ENCODE data around the gene COX4I2. TPM values are rescaled to one million over a fixed set of nuclear protein-coding genes. Genes with fewer than 3 reads are reported as not detected.

COX4I2 gene
- total RNA-seq, 1 donor from 2014 or later = 11.3 TPM

DNA sequence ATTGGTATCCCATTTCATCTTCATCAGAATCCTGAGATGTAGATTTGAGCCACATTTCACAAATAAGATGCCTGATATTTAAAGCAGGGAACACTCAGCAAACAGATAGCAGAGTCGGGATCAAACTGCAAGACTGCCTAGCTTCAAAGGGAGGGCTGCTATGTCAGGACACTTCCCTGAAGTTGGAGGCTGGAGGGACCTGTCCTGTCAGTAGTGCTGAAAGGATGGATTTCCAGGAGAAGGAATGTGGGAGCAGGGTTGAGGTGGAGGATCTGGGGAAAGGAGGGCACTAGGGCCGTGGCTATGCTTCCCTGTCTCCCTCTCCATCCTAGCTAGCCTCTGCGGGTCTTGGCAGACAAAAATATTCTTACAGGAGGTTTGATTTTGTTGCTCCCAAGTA is 32.2 kb downstream of the COX4I2 start:
- no peak for DNase-seq (ENCODE audit: low spot score)
- intact Hi-C loops (cut with DNase I) = loop anchor here (10.0 kb wide), 1 partner anchor 165 kb away; no protein-coding TSS in a partner anchor

DNA sequence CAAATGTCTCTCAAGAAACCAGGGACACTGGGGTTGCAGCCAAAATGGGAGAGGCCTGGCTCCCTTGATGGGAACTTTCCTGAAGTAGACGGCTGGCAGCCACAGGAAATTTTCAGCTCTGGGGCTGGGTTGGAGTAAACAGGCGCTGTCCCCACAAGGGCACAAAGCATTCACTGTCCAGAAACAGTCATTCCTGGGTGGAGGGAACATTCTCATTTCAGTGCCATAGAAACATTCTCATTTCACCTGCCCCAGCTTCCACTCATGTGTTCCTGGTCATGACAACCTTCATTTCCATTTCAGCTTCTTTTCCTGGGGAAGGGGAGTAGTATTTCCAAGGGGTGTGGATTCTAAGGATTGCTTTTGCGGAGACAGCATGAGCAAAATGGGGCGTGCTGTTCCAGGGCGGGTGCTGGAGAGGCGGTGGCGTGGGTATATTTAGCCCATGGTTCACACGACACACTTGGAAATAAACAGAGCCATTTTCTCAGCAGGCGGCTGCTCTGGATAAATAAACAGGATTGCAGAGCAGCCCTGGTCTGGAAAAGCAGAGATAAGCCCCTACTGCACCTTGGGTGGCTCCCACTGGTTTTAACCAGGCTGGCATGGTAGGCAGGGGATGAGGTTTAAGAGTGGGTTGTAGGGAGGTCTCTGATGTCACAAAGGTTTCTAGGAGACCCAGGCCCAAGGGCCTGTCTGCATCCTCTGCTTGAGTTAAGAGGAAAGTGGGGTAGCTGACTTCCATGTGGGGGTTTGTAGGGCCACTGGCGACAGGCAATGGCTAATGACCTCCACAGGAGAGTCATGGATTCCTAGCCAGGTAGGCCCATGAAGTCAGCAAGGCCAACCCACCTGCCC is 32.9 kb downstream of the COX4I2 start:
- DNase-seq (ENCODE audit: low spot score) = peak; percentile 82
- intact Hi-C loops (cut with DNase I) = no loop called here

DNA sequence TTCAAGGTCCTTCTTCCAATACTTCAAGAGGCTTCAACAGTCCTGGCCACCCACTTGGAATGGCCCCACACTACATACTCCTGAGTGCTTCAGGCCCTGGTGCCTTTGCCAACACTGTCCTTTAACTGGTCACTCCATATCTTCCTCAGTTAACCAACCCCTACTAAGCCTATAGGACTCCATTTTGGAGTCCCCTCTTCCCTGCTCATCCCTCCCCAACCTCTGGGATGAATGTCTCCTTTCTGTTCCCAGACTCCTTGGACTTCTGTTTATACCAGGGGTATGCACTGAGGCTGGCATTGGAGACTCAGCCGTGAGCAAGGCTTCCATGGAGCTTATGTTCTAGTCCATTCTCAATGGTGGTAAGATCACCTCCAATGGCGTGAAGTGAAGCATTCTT is 33.6 kb downstream of the COX4I2 start:
- intact Hi-C loops (cut with DNase I) = no loop called here

DNA sequence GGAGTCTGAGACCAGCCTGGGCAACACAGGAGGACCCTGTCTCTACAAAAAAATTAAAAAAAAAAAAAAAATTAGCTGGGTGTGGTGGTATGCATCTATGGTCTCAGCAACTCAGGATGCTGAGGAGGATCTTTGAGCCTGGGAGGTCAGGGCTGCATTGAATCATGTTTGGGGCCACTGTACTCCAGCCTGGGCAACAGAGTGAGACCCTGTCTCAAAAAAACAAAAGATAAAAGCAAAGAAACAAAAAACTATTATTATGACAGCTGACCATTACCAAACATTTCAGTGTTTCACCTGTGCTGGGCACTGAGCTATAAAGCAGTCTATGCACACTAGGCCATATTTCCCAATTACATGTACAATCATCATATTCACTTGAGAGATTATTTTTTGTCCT is 35.7 kb downstream of the COX4I2 start:
- intact Hi-C loops (cut with DNase I) = no loop called here
- DNase-seq (ENCODE audit: low spot score) = no peak

More for the DNA sequence above, 33.6 kb downstream of the COX4I2 start:
- DNase-seq (ENCODE audit: low spot score) = no peak

DNA sequence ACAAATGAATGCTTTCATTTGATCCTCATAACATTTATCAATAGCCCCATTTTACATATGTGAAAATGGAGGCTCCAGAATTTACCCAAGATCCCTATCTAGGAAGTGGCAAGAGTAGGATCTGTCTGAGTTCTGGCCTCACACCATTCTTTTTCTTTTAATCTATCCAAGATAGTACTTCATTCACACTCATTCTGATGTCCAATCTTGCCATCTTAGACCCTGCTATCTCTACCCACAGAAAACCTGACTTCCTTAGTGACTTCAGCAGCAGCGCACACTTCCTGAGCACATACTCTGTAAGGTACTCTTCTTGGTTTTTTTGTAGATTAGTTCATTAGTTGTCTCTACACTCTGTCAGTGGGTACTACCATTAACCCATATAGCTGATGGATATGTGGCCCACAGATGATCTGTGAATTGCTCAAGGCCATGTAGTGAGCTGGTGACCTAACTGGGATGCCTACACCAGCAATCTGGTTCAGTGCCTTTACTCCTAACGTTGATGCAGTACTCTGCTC is 36.3 kb downstream of the COX4I2 start:
- intact Hi-C loops (cut with DNase I) = no loop called here
- no peak for DNase-seq (ENCODE audit: low spot score)

DNA sequence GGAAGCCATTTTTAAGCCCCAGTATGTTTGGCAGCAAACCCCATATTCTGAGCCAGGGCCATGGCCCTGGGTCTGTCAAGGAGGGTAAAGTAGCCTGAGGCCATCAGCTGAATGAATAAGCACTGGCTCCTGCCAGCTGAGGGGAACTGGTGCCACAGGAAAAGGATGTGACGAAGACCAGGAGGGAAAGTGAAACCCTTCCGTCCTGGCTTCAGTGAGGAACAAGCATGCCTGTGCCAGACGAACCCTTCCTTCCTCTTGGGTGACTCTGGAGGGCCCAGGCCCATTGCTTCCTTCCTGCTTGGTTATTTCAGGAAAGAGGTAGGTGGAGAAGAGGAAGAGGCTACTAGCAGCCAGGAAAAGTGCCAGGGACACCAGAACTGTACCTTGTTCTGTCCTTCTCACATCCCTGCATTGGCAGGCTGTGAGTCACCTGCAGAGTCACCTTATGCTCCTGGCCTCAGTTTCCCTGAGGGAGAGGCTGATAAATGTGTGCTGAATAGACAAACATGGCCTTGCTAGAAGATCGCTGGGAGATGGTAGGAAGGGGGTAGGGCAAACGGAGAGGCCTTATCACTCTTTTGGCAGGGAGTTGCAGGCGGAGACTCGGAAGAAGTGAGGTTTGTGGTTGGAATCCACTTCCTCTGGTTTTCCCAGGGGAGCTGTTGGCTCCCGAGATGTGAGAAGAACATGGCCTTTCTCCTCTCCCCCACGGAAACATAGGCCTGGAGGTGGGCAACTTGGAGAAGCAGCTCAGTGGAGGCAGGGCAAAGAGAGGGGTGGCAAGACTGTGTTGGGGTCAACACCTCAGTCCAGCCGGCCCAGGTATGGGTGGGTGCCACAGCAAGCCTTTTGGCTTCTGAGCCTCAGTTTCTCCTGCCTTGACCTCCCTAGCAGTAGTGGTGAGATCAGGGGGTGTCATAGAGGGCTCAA is 37.4 kb downstream of the COX4I2 start:
- peak; percentile 91 for DNase-seq (ENCODE audit: low spot score)
- intact Hi-C loops (cut with DNase I) = no loop called here

DNA sequence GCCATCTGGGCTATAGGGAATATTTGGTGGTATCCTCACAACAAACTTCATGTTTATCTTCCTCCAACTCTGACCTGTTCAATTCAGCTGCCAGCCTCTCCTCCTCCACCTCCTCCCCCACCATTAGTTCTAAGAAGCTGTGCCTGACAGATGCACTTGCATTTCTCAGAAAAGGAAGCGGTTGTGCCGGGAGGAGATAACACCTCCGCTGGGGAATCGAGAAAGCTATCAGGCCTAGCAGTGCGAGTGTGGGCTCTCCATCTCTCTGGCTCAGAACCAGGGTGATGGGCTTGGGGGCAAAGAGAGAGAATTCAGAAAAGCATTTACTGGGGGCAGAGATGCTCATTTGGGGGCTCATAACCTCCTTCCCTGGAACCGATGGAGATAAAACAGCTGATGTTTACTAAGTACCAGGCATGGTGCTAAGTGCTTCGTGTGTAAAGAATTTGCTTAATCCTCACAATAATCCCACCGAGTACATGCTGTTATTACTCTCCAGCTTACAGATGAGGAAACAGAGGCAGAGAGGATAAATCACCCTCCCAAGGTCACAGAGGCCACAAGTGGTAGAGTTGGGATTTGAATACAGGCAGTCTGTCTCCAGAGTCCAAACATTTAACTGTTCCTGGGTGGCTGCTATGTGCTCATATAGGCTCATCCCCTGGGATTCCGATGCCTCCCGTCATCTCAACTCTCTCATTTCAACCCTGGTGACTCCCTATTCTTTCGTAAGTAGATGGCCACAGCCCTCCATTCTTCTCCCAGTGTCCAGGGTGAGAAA is 38.3 kb downstream of the COX4I2 start:
- DNase-seq (ENCODE audit: low spot score) = no peak
- intact Hi-C loops (cut with DNase I) = no loop called here

DNA sequence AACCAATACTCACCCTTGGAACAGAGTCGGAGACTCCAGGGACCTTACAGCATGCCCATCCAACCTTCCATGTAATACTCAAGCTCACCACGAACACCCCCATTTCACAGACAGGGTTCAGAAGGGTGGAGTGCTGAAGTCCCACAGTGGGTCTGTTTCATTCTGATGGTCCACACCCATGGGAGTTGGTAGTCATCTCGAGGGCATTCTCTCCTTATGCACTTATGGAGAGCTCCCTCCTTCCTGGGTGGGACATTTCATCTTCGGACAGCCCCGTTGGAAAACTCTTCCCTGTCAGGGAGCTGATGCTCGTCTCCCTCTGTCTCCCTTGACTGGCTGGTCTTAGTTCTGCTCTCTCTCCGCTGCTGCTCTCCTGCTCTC is 38.9 kb downstream of the COX4I2 start:
- no peak for DNase-seq (ENCODE audit: low spot score)
- intact Hi-C loops (cut with DNase I) = no loop called here

DNA sequence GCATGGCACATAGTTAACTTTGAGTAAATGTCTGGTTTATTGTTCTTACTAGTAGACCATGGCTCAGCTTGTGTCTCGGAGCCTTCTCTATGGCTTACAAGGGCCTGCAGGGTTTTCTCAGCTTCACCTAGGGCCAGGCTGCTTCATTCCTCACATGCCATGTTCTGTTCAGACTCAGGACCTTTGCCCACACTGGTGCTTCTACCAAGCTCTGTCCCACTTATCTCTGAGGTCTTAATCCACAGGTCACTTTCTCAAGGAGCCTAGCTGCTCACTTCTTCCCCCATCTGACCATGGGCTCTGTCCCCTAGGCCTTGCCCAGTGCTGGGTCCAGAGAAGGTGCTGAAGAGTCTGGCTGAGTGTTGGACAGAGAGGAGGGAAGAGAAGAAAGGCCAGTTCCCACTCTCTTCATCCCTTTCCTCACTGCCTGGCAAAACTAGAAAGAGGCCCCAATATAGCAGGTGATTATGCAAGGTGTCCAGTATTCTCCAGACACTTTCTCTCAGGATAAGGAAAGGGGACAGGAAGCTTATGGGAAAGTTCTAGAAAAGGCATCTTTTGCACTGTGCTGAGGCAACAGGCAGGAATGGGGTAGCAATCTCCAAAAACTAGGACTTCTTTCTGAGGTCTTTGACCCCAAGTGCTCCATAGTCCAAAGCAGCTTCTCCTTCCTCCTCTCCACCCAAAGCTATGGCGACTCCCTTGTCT is 40.0 kb downstream of the COX4I2 start:
- intact Hi-C loops (cut with DNase I) = no loop called here
- DNase-seq (ENCODE audit: low spot score) = no peak

DNA sequence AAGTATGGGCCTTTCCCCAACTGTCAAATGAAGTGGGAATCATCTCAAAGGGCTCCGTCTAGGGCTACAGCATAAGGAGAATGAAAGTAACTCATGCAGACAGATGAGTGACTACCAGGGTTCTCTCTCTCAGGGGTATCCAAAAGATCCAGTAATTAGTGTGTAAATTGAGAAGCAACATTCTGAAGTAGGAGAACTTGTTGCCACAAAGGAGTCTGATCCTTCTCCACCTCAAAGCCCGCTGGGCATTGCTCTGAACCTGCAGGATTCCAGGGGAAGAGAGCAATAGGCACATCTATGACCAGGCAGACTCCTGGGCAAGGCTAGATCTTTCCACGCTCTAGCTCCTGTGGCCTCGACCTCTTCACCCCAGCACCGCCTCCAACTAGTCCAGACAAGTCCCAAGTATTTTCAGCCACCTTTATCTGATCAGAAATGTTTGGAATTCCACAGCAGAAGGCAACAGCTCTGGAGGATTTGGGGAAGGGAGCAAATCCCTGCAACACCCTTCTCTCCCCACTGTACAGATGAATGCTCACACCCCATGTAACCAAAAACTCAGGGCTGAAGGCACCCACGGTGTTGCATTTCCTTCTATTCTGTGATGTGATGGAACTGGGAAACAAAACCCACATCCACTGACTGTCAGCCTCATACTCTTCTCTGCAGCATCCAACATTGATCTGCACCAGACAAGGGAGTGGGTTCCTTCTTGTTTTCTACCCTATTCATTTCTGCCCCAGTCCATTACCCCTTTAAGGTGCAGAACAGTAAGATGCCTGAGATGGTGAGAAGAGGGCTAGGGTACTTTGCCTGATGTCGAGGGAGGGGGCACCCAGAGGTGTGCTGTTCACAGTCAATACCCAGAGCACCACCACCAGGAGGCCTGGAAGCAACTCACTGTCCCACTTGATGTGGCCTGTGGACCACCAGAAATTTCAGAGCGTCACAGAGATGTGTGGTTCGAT is 41.0 kb downstream of the COX4I2 start:
- DNase-seq (ENCODE audit: low spot score) = no peak
- intact Hi-C loops (cut with DNase I) = no loop called here

DNA sequence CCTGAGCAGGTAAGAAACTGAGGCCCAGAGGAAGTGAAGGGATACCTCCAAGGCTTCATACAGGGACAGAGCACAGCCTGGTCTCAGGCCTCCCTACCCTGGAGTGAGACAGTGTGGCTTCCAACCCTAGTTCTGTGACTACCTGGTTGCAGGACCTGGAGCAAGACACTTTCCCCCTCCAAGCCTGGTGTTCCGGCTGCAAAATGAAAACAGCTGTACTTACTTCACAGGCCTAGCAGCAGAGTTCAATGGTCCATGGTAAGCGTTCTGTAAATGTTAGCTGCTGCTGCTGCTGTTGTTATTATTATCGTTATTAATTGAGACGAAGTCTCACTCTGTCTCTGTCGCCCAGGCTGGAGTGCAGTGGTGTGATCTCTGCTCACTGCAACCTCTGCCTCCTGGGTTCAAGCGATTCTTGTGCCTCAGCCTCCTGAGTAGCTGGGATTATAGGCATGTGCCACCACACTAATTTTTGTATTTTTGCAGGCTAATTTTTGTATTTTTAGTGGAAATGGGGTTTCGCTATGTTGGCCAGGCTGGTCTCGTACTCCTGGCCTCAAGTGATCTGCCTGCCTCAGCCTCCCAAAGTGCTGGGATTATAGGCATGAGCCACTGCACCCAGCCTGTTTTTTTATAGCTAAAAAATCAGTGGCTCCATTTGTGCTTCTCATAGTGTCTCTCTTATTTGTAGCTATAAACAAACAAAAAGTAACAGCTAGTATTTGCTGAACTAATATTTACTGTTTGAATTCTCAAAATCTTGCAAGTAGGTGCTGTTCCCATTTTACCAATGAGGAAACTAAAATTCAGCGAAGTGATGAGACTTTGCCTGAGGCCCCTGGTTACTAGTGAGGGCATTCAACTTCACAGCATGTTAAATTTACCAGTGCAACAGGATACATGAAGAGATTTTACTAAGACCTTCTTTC is 41.9 kb downstream of the COX4I2 start:
- intact Hi-C loops (cut with DNase I) = no loop called here
- no peak for DNase-seq (ENCODE audit: low spot score)

DNA sequence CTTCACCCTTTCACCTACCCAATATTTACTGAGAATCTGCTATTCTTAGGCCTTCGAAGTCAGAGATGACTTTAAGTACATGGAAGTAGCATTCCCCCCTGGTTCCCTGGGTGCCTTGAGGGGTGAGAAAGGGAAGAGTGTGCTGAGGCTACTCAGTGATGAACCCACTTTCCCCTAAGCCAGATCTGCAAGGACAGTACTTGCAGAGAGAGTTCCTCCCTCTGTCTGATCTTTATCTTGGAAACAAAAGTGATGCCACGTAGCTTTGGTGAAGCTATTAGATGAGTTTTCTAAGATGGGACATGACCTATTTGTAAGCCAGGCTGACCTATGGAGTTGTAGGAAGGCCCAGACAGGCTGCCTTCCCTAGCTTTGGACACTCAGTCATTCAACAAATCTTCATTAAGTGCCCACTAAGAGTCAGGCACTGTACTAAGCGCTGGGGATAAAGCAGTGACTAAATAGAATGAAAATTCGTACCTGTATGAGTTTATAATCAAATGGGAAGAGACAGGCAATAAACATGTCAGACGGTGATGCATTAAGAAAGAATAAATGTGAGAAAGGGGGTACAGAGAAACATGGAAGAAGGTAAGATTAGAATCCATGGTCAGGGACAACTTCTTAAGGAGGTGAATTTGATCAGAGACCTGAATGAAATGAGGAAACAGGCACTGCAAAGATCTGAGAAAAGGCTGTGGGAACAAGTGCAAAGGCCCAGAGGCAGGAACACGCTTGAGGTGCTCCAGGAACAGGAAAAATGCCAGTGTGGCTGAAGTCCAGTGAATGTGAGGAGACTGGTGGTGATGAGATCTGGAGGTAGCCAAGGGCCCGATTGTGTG is 42.8 kb downstream of the COX4I2 start:
- intact Hi-C loops (cut with DNase I) = no loop called here
- DNase-seq (ENCODE audit: low spot score) = no peak

DNA sequence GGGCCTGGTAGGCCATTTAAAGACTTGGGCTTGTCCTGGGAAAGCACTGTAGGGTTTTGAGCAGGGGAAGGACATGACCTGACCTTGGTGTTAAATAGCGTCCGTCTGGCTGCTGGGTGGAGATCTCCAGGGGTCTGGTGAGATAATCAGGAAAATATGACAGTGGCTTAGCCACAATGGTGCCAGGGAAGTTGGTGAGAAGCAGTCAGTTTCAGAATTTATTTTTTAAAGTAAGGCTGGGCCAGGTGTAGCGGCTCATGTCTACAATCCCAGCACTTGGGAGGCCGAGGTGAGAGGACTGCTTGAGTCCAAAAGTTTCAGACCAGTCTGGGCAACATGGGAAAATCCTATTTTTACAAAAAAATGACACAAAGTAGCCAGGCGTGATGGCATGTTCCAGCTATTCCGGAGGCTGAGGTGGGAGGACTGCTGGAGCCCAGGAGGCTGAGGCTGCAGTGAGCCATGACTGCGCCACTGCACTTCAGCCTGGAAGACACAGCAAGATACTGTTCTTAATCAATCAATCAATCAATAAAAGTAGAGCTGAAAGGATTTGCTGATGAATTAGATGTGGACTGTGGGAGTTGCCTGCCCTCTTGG is 43.5 kb downstream of the COX4I2 start:
- intact Hi-C loops (cut with DNase I) = no loop called here
- no peak for DNase-seq (ENCODE audit: low spot score)

DNA sequence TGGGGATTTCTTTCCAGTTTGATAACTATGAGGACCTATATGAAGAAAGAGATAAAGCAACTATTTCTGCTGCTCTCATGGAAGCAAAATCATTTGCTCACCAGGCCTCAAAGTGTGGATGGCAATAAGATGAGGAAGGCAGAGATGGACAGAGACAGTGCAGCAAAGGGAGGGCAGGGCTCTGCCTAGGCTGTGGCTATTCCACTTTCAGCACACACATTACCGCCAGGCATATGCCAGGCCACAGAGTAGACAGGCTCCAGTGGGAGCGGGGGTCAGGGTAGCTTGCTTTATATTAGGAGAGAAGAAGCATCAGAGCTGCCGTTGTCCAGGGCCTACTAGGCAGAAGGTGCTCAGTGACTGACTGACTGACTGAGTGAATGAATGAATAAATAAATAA is 44.1 kb downstream of the COX4I2 start:
- DNase-seq (ENCODE audit: low spot score) = no peak
- intact Hi-C loops (cut with DNase I) = no loop called here

DNA sequence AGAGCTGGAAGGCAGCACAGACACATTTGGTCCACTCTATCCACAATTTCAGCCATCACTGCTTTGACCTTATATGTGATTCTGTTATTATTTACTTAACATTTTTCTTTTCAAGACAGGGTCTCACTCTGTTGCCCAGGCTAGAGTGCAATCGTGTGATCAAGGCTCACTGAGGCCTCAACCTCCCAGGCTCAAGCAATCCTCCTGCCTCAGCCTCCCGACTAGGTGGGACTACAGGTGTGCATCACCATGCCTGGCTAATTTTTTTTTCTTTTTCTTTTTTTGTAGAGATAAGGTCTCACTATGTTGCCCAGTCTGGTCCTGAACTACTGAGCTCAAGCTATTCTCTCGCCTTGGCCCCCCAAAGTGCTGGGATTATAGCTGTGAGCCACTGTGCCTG is 44.6 kb downstream of the COX4I2 start:
- DNase-seq (ENCODE audit: low spot score) = no peak
- intact Hi-C loops (cut with DNase I) = no loop called here

DNA sequence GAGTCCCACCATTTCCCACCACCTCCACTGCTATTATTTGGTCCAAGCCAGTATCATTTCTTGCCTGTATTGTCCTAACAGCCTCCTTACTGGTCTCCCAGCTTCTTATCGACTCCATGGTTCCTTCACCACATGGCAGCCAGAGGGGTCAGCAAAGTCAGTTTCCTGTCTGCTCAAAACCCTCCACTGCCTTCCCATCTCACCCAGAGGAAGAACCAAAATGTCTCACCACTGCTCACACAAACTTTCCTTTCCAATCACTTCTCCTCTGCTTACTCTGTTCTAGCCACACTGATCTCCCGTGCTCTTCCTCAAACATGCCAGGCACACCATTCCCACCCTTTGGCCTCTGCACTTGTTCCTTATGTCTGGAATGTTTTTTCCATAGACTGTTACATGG is 45.2 kb downstream of the COX4I2 start:
- intact Hi-C loops (cut with DNase I) = no loop called here

More for the DNA sequence above, 45.2 kb downstream of the COX4I2 start:
- no peak for DNase-seq (ENCODE audit: low spot score)

Measured in cardiac septum (tissue), 1 donor.